Tibial nerve (tissue), 4 donors: ENCODE data around the gene NDUFC1.
"Not testable (repeated sequence)": the region's sequence is repeated elsewhere in the genome, so short reads cannot be mapped to it uniquely, and the experiment has no call there.

Source experiments
- CTCF ChIP-seq, 5 experiments: fragments of 200-600 bp in 3 of 5; fragments of 450-650 bp in 2 of 5; sonication (generic) in 3 of 5; IDR thresholded peaks; one replicate each; pipeline ENCODE4 v1.5.1; 2016 to 2019; ENCODE audit warnings: antibody characterized with exemption in 5 of 5, mild to moderate bottlenecking in 3 of 5, moderate library complexity in 2 of 5
- EP300 ChIP-seq, 2 donors: sonication (generic); formaldehyde crosslinking; IDR thresholded peaks; one replicate each; pipeline ENCODE4 v1.6.1; 2017; ENCODE audit warnings: antibody characterized with exemption in 2 of 2, mild to moderate bottlenecking in 1 of 2
- POLR2A ChIP-seq, 2 donors: fragments of 450-650 bp; IDR thresholded peaks; one replicate each; pipeline ENCODE4 v1.6.1; 2017; ENCODE audit warnings: antibody characterized with exemption in 2 of 2, mild to moderate bottlenecking in 2 of 2, moderate library complexity in 2 of 2

DNA sequence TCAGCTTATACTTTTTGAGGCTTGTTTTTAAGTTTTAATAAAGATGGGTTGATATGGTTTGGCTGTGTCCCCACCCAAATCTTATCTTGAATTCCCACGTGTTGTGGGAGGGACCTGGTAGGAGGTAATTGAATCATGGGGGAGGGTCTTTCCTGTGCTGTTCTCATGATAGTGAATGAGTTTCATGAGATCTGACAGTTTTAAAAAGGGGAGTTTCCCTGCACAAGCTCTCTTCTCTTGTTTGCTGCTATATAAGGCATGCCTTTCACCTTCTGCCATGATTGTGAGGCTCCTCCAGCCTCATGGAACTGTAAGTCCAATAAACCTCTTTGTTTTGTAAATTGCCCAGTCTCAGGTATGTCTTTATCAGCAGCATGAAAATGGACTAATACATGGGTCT lies 19.8 kb upstream of the NDUFC1 start:
- not testable (repeated sequence) for TF ChIP-seq POLR2A, CTCF, EP300 (IDR thresholded peaks at IDR 0.05)
